ENCODE results near the gene ZNF675.
"Not testable (repeated sequence)": the region's sequence is repeated elsewhere in the genome, so short reads cannot be mapped to it uniquely, and the experiment has no call there.

The ZNF675 gene

GRCh38 chr19:23686621-23687423, at the start of gene ZNF675:
Gene ZNF675 (minus strand): TSS chr19:23687212. CDS start chr19:23687033, 179 bp downstream.
- peak; percentile 87 to 88 for DNase-seq

GRCh38 chr19:23730729-23731465, 43.9 kb upstream of the ZNF675 start:
- DNase-seq, result not testable (repeated sequence)

- DNase-seq, result not testable (repeated sequence)
These were observed 37.1 kb upstream of the ZNF675 start for GRCh38 chr19:23724161-23724560.

GRCh38 chr19:23718802-23719201, 31.8 kb upstream of the ZNF675 start:
- no peak for DNase-seq

GRCh38 chr19:23716792-23717191, 29.8 kb upstream of the ZNF675 start:
- no peak for DNase-seq

GRCh38 chr19:23709347-23709746, 22.3 kb upstream of the ZNF675 start:
- no peak for DNase-seq

GRCh38 chr19:23706657-23707056, 19.6 kb upstream of the ZNF675 start:
- DNase-seq, result no peak

GRCh38 chr19:23699521-23699860, 12.5 kb upstream of the ZNF675 start:
- no peak for DNase-seq

GRCh38 chr19:23698711-23699520, 11.9 kb upstream of the ZNF675 start:
- DNase-seq, result no peak

GRCh38 chr19:23692937-23693336, 5.9 kb upstream of the ZNF675 start:
- not testable (repeated sequence) for DNase-seq

GRCh38 chr19:23673132-23673531, 13.9 kb downstream of the ZNF675 start:
- no peak for DNase-seq

- not testable (repeated sequence) for DNase-seq
These were observed 18.4 kb downstream of the ZNF675 start for GRCh38 chr19:23668606-23669005.

GRCh38 chr19:23665651-23666410, 21.2 kb downstream of the ZNF675 start:
- no peak for DNase-seq

GRCh38 chr19:23649817-23650216, 37.2 kb downstream of the ZNF675 start:
- DNase-seq, result not testable (repeated sequence)
